Karpas-422 (cell line): ENCODE data around the gene ELP1. TPM values are rescaled to one million over a fixed set of nuclear protein-coding genes. Genes with fewer than 3 reads are reported as not detected.

Experiments
- DNase-seq: peaks from one replicate; pipeline ENCODE4 v3.0.0-alpha.2; 2015
- H2AFZ ChIP-seq: fragments of 200-600 bp; sonication (generic); 2 replicates; pipeline ENCODE4 v1.6.1; 2014; ENCODE audit warnings: antibody characterized with exemption, low read length, mixed read lengths
- H3K27ac ChIP-seq: fragments of 200-600 bp; sonication (generic); 2 replicates; pipeline ENCODE4 v1.5.1; 2014; ENCODE audit warnings: mild to moderate bottlenecking, low read length, moderate library complexity
- H3K27me3 ChIP-seq: fragments of 200-600 bp; sonication (generic); 2 replicates; pipeline ENCODE4 v1.6.1; 2014; ENCODE audit warnings: low read length, mixed read lengths
- H3K36me3 ChIP-seq: fragments of 200-600 bp; sonication (generic); 2 replicates; pipeline ENCODE4 v1.6.1; 2014; ENCODE audit warnings: low read length, mixed read lengths; ENCODE audit not compliant: insufficient read depth
- H3K4me1 ChIP-seq: fragments of 200-600 bp; sonication (generic); 2 replicates; pipeline ENCODE4 v1.6.1; 2014; ENCODE audit warnings: mild to moderate bottlenecking, low read length, mixed read lengths
- H3K4me2 ChIP-seq: fragments of 200-600 bp; sonication (generic); 2 replicates; pipeline ENCODE4 v1.6.1; 2014; ENCODE audit warnings: low read length, low read depth, mild to moderate bottlenecking; ENCODE audit not compliant: poor library complexity, severe bottlenecking
- H3K4me3 ChIP-seq: fragments of 200-600 bp; sonication (generic); 2 replicates; pipeline ENCODE4 v1.5.1; 2014; ENCODE audit warnings: mild to moderate bottlenecking, antibody characterized with exemption, low read length, mixed read lengths
- H3K79me2 ChIP-seq: fragments of 200-600 bp; sonication (generic); 2 replicates; pipeline ENCODE4 v1.6.1; 2014; ENCODE audit warnings: mild to moderate bottlenecking, low read length, mixed read lengths
- H3K9ac ChIP-seq: fragments of 200-600 bp; sonication (generic); 2 replicates; pipeline ENCODE4 v1.6.0; 2014; ENCODE audit warnings: low read length
- H3K9me2 ChIP-seq: fragments of 200-600 bp; sonication (generic), shearing (Covaris generic); replicated peaks from 2 replicates; pipeline ENCODE4 v1.6.0; 2014; ENCODE audit warnings: mild to moderate bottlenecking, low read length, moderate library complexity; ENCODE audit not compliant: insufficient read depth
- H3K9me3 ChIP-seq: fragments of 300-700, 200-600 bp; sonication (generic); 2 replicates; pipeline ENCODE4 v1.6.1; 2014; ENCODE audit warnings: low read length, mixed read lengths
- H4K20me1 ChIP-seq: fragments of 200-600 bp; sonication (generic); 2 replicates; pipeline ENCODE4 v1.6.1; 2014; ENCODE audit warnings: mild to moderate bottlenecking, antibody characterized with exemption, low read length, low read depth; ENCODE audit not compliant: insufficient read depth
- total RNA-seq: library from RNA; depleted of rRNA; stranded (reverse); fragments of >200 nt; shearing (Covaris generic); gene quantifications from 2 replicates; pipeline ENCODE4 v1.2.3, GENCODE V29; 2014; ENCODE audit warnings: low replicate concordance

Gene ELP1
- total RNA-seq, 1 experiment from 2014 or later: 60.3 TPM

DNA sequence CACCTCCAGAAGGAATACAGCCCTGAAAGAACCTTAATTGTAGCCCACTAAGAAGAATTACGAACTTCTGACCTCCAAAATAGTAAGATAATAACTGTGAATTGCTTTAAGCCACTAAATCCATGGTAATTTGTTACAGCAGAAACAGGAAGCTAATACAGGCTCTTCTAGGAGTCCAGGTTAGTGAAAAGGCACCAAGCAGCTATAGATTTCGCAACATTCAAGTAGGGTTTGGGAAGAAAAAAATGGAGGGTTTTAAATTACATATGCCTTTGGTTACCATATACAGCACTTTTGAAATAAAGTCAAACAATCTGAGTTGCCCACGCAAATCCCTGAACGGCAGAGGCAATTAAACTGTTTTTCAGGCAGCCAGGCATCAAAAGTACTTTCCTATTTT lies 73.6 kb downstream of the ELP1 start:
- Histone ChIP-seq H3K27ac (no peak overlapping the region), H4K20me1 (no peaks in the 10 kb centered on the region), H2AFZ (no peak overlapping the region), H3K4me3 (no peak overlapping the region), H3K4me1 (no peaks in the 10 kb centered on the region), H3K9me2 (no peaks in the 10 kb centered on the region), H3K27me3 (no peaks in the 10 kb centered on the region), H3K9ac (no peak overlapping the region), H3K79me2 (no peaks in the 10 kb centered on the region), H3K36me3 (no peaks in the 10 kb centered on the region), H3K9me3 (no peaks in the 10 kb centered on the region), H3K4me2 (no peak overlapping the region)
- DNase-seq: no peak

DNA sequence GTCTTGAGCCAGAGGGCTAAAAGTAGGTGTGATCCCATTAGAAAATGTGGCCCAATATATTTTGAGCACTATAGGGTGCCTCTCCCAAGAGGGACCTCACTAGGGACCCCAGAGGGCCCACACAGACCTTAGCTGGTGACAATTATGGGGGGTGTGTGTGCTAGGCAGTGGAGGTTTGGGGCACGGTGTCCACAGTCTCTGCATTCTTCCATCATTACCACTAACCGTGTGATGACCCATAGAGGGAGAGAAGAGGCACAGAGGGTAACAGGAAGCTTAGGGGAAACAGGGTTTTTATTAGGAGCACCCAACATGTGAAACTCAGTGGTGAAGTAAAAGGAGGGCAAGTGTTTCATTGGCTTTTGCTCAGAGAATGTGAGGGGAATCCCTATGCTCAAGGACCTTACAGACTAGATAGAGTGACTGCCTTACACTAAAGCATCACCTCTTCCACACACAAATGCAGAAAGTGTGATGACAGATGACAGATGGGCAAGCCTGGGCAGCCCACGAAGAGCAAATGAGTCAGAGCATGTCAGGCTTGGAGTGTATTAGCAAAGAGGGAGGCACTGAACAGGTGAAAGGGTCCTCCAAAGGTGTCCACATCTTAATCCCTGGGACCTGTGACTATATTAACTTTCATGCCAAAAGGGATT lies 74.3 kb downstream of the ELP1 start:
- H3K9me2 ChIP-seq: no peaks in the 10 kb centered on the region
- H3K9ac ChIP-seq: no peak overlapping the region
- H3K27me3 ChIP-seq: no peaks in the 10 kb centered on the region
- no peak for DNase-seq
- H3K27ac ChIP-seq: no peak overlapping the region
- H2AFZ ChIP-seq: no peak overlapping the region
- H3K4me2 ChIP-seq: no peak overlapping the region
- H3K4me3 ChIP-seq: no peak overlapping the region
- no peaks in the 10 kb centered on the region for H4K20me1 ChIP-seq
- H3K79me2 ChIP-seq: no peaks in the 10 kb centered on the region
- H3K4me1 ChIP-seq: no peaks in the 10 kb centered on the region
- no peaks in the 10 kb centered on the region for H3K36me3 ChIP-seq
- no peaks in the 10 kb centered on the region for H3K9me3 ChIP-seq

DNA sequence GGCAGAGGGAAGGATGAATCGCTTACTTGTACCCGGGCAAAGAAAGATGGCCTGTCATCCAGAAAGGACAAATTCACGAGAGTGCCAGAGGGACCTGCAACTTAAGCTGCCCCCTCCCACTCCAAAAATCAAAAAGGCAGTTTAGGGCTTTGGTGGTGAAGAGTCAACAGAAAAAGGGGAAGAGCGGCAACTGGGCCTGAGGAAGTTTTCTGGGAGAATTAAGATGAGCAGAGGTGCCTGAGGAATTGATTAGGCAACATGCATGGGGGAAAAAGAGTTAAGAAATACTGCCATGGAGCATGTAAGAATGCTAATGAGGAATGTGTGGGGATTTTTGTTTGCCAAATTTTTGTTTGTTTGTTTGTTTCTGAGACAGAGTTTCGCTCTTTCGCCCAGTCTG lies 76.4 kb downstream of the ELP1 start:
- no peak overlapping the region for H3K9ac ChIP-seq
- no peaks in the 10 kb centered on the region for H3K4me1 ChIP-seq
- no peaks in the 10 kb centered on the region for H3K27me3 ChIP-seq
- no peak overlapping the region for H3K4me2 ChIP-seq
- H3K9me2 ChIP-seq: no peaks in the 10 kb centered on the region
- no peak overlapping the region for H3K27ac ChIP-seq
- H3K79me2 ChIP-seq: no peaks in the 10 kb centered on the region
- H2AFZ ChIP-seq: no peak overlapping the region
- no peaks in the 10 kb centered on the region for H3K36me3 ChIP-seq
- no peak for DNase-seq
- no peaks in the 10 kb centered on the region for H3K9me3 ChIP-seq
- H3K4me3 ChIP-seq: no peak overlapping the region
- H4K20me1 ChIP-seq: no peaks in the 10 kb centered on the region

DNA sequence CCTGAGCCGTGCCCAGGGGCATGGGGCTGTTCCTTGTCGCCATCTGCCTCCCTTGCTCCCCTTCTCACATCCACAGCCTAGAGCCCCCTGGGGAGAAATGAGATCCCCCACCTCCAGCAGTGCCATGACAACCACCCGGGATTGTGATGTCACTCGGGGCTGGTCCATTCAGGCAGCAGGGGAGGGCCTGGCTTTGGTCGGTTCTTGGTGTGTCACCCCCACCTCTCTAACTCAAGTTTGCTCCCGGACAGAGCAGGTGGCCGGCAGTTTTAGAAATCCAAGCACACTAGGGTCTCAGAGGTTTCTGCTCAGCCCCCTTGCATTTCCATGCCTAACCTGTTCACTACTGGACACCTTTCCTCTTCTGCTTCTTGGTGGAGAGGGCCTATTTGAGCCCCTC lies 78.0 kb downstream of the ELP1 start, which contains the start of gene ACTL7B:
Gene ACTL7B (minus strand): TSS at position 99 of the 400 bp plus-strand sequence. CDS start 56 bp downstream, at position 43.
- no peak within 1 kb of the TSS for H3K9ac ChIP-seq
- no peak within 1 kb of the TSS for H2AFZ ChIP-seq
- no peak within 1 kb of the TSS for H3K4me3 ChIP-seq
- H3K4me2 ChIP-seq: no peak within 1 kb of the TSS
- H3K79me2 ChIP-seq: no peaks in the 10 kb centered on the region
- H3K9me2 ChIP-seq: no peaks in the 10 kb centered on the region
- no peak for DNase-seq
- H4K20me1 ChIP-seq: no peaks in the 10 kb centered on the region
- H3K36me3 ChIP-seq: no peaks in the 10 kb centered on the region
- H3K27ac ChIP-seq: no peak within 1 kb of the TSS
- no peaks in the 10 kb centered on the region for H3K4me1 ChIP-seq
- H3K27me3 ChIP-seq: no peaks in the 10 kb centered on the region
- no peaks in the 10 kb centered on the region for H3K9me3 ChIP-seq

DNA sequence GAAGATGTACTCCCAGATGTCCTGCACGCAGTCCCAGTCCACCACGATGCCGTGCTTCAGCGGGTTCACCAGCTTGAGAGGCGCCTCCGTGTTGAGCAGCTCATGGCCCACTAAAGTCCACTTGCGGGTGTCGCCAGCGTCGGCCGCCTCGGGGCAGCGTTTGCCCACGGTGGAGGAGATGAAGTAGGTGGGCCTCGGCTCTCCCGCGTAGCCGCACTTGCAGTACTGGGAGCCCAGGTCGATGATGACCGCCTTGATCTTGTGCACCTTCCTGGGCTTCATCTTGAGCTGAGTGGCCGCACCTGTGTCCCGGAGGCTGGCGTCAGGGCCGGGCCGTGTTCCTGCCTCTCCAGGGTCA lies 78.4 kb downstream of the ELP1 start:
- Histone ChIP-seq H3K27ac (no peak overlapping the region), H3K79me2 (no peaks in the 10 kb centered on the region), H3K9ac (no peak overlapping the region), H3K4me3 (no peak overlapping the region), H3K9me3 (no peaks in the 10 kb centered on the region), H2AFZ (no peak overlapping the region), H3K27me3 (no peaks in the 10 kb centered on the region), H3K9me2 (no peaks in the 10 kb centered on the region), H3K4me1 (no peaks in the 10 kb centered on the region), H3K4me2 (no peak overlapping the region), H3K36me3 (no peaks in the 10 kb centered on the region), H4K20me1 (no peaks in the 10 kb centered on the region)
- no peak for DNase-seq

DNA sequence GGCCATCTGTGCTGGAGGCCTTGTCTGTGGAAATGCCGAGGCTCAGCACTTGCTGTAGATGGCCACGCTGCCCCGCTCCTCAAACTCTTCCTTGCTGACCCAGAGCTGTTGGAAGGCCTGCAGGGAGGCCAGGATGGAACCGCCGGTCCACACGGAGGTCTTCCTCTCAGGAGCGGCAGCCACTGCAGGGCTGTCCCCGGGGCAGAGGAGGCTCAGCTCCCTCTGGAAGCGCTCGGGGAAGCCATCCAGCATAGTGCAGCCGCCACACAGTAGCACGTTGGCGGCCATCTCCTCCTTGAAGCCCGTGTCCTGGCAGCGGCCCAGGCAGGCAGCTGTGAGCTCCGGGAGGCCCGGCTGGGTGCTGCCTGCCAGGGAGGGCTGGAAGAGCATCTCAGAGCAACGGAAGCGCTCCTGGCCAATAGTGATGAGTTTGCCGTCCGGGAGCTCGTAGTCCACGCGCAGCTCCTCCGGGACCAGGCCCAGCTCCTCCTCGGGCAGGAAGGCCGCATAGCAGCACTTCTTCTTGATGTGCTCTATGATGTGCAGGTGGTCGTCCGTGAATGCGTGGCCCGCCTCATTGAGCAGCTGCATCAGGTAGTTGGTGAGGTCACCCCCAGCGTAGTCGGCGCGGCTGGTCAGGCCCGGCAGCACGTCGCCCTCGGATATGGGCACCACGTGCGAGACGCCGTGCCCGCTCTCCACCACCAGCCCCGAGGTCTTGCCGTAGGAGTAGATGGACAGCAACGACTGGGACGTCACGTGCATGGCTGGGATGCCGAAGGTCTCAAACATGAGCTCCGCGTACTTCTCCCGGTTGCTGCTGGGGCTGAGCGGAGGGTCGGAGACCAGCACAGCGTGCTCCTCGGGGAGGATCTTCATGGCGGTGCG lies 79.0 kb downstream of the ELP1 start:
- no peak overlapping the region for H2AFZ ChIP-seq

DNA sequence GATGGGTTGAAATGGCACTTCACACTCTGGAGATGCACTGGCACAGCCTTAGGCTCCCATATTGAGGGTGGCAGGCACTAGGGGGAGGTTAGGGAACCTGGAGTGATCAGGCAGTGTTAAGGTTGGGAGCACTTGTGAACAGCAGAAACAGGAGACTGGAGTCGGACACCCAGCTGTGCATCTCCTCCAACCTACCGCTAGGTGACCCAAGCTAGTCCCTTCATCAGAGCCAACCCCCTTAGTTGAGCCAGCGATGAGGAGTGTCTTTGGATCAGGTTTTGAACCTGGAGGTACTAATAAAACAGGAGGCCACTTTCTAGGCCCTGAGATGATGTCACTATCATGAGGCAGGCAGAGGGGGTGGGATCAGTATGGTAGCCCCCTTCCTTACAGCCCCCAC lies 79.8 kb downstream of the ELP1 start:
- Histone ChIP-seq H3K4me2 (no peak overlapping the region), H2AFZ (no peak overlapping the region), H4K20me1 (no peaks in the 10 kb centered on the region), H3K9ac (no peak overlapping the region), H3K4me1 (no peaks in the 10 kb centered on the region), H3K79me2 (no peaks in the 10 kb centered on the region), H3K9me3 (no peaks in the 10 kb centered on the region), H3K4me3 (no peak overlapping the region), H3K27ac (no peak overlapping the region), H3K36me3 (no peaks in the 10 kb centered on the region), H3K27me3 (no peaks in the 10 kb centered on the region), H3K9me2 (no peaks in the 10 kb centered on the region)
- peak; percentile 74 for DNase-seq

More for the DNA sequence above, 79.0 kb downstream of the ELP1 start:
- no peak overlapping the region for H3K4me3 ChIP-seq
- H3K9ac ChIP-seq: no peak overlapping the region
- no peak overlapping the region for H3K27ac ChIP-seq
- H3K9me2 ChIP-seq: no peaks in the 10 kb centered on the region
- no peaks in the 10 kb centered on the region for H3K36me3 ChIP-seq
- DNase-seq: no peak
- no peaks in the 10 kb centered on the region for H4K20me1 ChIP-seq
- no peaks in the 10 kb centered on the region for H3K79me2 ChIP-seq
- no peaks in the 10 kb centered on the region for H3K9me3 ChIP-seq
- H3K27me3 ChIP-seq: no peaks in the 10 kb centered on the region
- no peaks in the 10 kb centered on the region for H3K4me1 ChIP-seq
- H3K4me2 ChIP-seq: no peak overlapping the region

DNA sequence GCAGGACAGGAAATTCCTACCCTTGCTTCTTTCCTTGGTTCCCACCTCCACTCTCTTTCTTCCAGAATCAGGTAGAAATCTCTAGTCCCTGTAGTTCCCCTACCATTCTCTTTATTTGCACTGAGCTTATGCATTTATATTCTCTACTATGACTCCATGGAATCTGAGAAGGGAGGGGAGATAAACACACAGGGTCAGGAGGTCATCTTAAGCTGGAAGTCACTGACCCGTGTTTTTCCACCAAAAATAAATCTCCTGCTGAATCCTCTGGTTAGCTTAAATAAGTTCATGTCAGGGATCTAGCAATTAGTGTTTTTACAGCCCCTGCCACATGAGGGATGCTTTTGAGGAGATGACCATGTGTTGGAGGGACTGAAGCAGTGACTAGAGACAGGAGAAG lies 81.8 kb downstream of the ELP1 start:
- Histone ChIP-seq H3K27me3 (no peaks in the 10 kb centered on the region), H3K4me1 (no peaks in the 10 kb centered on the region), H2AFZ (no peak overlapping the region), H3K9me2 (no peaks in the 10 kb centered on the region), H3K9ac (no peak overlapping the region), H3K4me3 (no peak overlapping the region), H3K36me3 (no peaks in the 10 kb centered on the region), H3K27ac (no peak overlapping the region), H4K20me1 (no peaks in the 10 kb centered on the region), H3K79me2 (no peaks in the 10 kb centered on the region), H3K4me2 (no peak overlapping the region), H3K9me3 (no peaks in the 10 kb centered on the region)
- no peak for DNase-seq
